Measurements from ENCODE around the gene P2RX7.

Gene P2RX7

DNA sequence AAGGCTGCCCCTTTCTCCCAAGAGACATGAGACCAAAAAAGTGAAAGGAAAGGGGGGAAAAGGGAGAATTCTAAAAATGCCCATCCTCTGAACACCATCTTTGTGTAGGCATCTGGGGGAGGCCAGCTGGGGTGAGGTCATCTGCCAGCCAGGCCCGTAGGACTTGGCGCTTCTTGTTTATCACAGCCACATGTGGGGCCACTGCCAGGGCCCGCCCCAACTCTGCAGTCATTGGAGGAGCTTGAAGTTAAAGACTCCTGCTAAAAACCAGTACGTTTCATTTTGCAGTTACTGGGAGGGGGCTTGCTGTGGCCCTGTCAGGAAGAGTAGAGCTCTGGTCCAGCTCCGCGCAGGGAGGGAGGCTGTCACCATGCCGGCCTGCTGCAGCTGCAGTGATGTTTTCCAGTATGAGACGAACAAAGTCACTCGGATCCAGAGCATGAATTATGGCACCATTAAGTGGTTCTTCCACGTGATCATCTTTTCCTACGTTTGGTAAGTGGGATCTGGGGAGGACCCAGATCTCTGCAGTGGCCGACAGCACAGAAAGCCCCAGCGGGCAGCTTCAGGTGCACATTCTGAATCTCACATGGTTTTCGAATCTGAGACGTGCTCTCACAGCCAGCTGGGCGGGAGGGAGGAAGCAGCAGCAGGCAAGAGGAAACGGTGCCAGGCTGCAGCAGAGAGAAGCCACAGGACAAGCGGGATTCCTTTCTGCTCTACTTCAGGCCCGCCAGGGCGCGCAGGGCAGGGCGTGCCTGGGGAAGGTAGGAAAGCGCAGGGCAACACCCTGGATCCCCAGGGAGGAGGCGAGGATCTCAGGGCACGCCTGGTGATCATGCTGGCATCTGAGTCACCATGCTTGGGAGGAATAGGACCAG is at the start of gene P2RX7:
TSS of gene P2RX7 (plus strand) at position 276 of the 881 bp plus-strand sequence. CDS start at position 371, 95 bp downstream.
- peak in 2 of 4 experiments; percentile 5 to 16 for DNase-seq

DNA sequence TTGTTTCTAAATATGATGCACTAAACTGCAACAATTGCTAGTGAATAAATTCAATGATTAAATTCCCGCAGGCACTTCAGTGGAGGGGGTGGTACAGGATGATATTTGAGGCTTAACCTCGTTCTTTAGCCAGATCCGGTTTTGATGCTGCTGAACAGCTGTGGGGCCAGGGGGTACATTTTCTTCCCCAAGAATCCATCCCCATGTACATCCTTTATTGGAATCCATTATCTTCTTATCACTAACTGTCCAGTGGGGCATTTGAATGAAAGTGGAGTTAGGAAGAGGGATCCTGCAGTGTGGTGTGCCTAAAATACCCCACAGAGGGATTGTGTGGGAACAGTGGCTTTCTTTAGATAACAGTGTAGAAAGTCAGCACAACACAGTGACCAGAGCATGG is 48.4 kb upstream of the P2RX7 start:
- DNase-seq: no peak

DNA sequence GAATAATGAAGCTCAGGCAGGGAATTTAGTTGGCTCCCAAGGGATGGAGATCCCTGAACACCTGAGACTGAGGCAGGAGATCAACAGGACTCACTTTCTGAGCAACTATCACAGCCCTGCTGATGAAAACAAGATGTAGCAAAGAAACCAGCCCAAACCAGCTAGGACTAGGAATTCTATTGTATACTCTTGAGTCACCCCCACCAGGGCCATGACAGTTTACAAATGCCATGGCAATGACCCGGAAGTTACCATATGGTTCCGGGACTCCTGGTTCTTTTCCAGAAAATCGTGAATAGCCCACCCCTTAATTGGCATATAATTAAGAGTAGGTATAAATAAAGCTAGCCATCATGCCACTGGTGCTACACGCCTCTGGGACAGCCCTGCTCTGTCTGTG is 47.6 kb upstream of the P2RX7 start:
- no peak for DNase-seq

DNA sequence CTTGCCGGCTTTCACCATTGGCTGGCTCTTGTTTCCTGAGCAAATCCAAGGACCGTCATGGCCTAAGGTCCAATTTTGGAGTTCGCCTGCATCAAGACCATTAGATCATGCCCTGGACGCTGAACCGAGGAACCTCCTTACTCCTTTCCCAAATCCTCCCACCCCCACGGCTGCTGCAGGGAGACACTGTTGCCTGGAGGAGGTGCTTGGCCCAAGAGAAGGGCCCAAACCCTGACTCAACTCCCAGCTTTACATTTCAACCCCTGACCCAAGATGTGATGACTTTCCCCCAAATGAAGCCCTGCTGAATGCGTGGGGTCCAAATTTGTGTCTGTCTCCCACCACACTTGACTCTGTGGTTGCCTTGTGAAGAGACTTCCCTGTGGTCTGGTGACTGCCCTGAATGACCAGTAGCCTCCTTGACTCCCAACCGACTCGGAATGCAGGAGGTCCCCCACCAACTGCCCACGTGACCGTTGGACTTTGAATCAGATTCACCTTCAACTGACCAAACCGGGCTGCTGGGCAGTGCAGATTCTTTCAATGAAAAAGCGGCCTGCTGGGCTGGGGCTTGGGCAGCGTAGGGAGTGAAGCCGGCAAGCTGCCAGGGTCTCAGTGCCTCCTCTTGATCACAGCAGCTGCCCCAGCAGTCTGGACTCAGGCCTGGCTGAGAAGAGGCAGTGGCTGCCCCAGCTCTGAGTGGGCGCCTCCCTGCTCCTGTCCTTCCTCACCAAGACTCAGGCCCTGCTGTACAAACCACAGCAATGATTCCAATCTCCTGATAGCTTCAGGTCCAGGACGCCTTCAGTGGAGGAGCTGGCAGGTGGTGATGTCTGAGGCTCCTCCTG is 46.9 kb upstream of the P2RX7 start:
- DNase-seq: no peak

DNA sequence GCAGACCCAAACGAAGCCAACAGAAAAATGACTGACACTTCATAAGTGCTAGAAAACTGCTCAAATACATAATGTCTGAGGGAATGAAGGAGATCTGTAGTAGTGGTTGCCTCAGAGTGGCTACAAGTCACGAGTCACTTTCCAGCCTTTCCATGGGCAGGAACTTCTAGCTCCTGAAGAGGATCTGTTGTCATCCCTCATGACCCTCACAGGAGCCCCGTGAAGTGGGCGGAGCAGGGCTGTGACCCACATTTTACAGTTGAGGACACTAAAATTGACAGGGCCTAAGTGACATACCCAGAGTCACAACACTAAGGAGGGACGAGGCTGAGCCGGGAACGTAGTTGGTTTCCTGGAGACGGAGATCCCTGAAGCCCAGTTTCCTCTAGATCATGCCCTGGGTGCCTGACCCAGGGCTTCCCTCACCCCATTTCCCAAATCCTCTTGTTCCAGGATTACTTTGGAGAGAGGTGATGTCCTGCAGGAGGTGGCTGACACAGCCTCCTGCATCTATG is 45.8 kb upstream of the P2RX7 start:
- no peak for DNase-seq

DNA sequence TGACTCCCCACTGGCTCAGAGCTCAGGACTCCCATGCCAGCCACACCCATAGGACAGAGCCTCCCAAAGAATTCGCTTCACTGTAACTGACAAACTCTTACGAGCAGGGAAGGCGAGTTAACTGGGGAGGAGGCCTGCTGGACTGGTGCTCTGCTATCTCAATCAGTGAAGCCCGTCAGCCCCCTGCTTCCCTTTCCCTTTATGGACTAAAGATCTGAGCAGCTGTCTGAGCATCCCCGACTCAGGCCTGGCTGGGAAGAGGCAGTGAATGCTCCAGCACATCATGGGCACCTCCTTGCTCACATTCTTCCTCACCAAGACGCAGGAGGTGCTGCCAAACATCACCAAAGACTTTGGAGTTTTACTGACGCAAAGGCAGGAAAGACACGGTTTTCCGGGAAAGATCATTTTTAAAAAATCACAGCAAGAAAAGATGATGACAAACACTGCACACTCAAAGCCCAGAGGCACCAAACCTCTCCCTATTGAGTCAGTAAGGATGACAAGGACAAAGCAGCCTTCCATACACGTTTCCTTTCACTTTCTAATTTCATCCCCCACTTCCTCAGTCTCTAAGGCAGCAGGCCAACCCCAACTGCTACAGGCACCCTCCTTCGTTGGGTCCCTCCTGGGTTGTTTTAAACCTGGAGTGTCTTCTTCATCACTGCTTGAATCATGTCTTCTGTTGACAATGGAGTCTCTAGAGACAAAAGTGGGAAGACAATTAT is 45.0 kb upstream of the P2RX7 start:
- DNase-seq: no peak

DNA sequence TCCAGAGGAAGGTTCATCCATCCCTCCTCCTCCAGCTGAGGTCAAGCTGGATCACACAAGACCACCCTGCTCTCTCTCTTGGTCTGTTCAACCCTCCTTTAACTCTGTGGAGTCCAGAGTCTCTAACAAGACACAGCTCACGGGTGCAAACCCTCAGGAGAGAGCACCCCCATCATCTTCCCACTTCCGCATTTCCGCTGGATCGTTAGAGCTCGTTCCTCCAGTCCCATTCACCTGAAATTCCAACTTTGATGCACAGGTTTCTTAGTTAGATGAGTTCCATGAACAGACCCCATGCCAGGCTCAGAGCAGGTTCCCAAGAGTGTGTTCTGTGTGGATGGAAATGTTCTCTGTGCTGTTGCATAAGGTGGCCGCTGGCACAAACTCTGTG is 44.5 kb upstream of the P2RX7 start:
- DNase-seq: no peak

DNA sequence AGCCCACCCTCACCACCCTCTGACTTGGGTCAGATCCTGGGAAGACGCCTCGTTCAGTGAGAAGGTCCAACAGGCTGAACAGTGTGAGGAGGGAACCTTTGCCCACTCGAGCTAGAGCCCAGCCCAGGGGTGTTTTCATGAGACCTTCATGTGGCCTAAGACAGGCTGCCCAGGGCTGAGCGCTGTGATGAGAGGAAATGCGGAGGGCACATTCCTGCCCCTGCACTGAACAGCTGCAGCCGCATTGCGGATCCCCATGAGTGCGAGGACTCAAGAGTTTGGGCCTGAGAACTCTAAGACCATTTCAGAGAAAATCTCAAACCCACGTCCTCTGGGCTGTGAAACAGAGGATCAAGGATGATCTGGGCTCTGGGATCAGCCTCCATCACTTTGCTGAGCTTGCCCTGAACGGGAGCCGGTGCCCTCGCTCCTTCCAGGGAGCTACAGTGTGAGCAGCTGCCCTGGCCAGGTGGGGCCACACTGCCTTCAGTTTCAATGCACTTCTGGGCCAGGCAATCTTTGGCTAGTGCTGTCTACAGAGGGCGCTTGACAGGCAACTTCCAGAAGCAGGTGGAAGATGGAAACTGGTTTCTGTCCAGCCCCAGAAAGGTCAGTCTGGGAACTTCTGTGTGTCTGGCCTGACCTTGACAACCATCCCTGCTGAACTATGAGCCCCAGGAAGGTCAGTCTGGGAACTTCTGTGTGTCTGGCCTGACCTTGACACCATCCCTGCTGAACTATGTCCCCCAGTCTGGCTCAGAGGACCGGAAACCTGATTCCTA is 43.5 kb upstream of the P2RX7 start:
- no peak for DNase-seq

DNA sequence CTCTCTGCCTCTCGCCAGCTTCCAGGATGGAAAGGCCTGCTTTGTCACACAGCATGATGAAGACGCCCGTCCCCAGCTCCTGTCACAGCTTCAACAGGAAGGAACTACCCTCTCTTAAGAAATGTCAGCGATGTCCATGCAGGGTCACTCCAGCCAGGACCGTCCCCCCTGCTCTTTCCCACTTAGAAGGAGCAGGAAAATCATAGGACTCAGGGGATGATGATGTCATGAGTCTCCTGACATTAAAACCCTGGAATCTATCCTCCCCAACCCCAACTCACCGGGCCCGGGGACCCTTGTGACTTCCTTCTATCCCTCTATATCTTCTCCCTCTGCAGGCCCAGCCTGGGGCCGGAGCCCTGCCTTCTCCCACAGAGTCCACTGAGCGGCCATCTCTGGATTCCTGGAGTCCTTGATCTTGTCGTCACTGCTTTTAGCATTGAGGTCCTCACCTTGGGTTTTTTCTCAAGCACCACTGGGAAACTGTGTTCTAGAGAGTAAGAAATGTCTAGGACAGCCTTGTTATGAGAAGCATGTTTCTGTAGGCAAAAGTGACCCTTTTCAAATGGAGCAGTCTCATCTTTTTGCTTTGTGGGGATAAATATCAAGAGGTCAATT is 42.8 kb upstream of the P2RX7 start:
- DNase-seq: no peak

DNA sequence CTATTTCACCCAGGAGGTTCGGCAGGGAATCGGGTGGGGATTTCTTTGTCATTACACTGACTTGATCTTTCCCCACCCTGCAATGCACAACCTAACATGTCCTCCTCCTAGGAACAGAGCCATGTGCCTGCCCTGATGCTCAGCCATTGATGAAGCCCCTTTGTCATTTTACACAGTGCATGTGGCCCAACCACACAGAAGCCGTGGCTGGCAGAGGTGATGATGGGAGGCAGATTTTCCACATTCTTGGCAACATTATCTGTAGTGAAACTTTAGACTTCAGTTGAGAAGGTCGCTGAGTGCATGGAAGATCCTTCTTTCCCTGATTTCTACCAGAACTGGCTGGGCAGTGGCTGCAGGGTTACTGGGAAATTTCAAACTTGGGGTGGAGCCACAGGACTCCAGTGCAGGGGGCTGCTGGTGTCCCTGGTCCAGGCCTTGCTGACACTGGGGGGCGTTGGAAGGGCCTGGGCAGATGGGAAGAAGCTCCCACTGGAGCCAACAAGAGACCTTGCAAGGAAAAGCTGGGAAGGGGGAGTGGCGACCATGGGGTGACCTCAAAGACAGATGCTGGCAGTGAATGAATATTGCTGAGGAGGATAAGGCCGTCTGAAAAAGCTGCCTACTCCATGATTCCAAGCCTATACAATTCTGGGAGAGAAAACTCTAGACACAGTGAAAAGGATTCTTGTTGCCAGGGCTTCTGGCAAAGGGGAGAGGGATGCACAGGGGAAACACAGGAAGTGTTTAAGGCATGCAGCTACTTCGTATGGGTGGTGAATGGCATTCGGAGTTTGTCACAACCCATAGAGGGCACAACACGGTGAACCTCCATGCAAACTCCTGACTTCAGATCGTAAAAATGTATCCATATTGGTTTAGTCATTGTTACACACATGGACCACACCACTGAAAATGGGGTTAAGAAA is 41.8 kb upstream of the P2RX7 start:
- no peak for DNase-seq

DNA sequence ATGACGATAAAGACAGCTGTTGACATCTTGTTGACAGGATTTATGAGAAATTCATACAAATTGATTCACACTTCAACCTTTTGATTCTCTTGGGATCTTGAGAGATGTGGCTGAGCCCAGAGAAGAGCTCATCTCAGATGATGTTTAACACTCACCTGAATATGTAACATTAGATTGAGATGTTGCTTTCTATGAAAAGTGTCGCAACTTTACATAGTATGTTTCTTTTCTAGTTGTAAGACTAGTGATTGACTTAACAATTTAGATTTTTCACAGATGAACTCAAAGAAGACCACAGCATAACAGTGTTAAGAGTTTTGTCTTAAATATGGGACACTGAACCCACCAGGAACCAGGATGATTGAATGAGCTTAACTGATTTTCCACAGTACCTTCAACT is 40.6 kb upstream of the P2RX7 start:
- no peak for DNase-seq

DNA sequence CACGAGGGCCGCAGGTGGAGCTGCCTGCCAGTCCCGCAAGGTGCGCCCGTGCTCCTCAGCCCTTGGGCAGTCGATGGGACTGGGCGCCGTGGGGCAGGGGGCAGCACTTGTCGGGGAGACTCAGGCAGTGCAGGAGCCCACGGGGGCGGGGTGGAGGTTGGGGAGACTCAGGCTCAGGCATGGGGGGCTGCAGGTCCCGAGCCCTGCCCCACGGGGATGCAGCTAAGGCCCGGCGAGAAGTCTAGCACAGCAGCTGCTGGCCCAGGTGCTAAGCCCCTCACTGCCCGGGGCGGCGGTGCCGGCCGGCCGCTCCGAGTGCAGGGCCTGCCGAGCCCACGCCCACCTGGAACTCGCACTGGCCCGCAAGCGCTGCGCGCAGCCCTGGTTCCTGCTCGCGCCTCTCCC is 39.2 kb upstream of the P2RX7 start:
- DNase-seq: no peak

DNA sequence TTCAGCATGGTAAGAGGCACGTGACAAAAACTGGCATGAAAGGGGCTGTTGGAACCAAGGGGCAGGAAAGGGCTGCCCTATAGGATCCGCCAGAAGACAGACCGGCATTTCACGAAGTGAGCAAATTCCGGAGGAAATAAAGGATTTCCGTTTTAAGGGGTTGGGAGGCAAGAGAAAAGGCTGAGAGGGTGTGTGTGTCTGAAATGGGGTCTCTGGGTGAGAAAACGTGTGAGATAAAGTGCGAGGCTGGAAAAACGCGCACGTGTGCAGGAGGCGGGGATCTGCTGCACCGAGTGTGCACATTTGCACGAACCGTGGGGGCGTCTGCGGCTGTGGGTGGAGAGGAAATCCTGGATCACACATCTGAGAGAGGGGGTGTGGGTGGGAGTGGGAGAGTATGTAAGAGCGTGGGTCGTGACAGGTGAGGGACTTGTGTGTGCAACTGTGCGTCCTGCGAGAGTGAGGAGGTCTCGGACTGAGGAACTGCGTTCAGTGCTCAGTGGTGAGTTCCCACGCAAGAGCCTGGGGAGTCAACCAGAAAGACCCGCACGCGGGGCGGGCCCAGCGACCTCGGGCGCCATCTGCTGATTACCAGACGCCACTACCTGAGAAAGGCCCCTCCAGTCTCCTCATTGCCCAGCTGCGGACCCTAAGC is 37.0 kb upstream of the P2RX7 start:
- peak; percentile 57 to 68 (median 64) for DNase-seq

DNA sequence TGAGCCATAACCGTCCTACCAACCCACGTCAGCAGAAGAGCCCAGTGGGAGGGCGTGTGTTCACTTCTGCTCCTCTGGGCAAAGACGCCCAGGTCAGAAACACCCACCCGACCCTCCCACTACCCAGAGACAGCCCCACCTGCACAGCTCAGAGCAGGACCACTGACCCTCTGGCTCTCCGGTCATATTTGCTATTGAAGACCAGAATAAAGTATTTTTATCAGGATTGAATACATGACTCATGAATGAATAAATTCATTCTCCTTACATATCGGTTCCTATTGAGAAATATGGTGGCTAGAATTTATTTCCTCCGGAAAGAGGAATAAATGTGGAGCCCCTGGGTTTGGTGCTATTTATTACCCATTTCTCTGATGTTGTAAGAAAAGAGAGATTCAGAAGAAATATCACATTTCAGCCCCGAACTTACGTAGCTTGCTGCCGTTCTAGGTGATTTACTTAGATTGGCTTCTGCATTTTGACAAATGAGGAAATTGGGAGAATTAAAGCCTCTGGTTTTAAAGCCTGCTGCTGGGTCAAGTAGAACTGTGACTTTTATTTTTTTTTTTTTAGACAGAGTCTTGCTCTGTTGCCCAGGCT is 36.4 kb upstream of the P2RX7 start:
- DNase-seq: no peak

DNA sequence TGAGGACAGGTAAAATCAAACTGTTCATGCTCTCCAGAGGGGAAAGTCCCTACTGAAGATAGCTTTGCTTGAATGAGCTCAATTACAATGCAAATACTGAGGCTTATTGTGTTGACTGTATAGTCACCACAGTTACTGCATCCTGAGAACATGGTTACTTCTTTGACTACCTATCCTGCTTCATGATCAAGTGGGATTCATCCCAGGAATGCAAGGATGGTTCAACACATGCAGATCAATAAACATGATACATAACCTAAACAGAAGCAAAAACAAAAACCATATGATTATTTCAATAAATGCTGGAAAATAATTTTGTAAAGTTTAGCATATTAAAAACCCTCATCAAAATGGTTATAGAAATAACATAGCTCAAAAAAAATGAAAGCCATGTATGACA is 32.9 kb upstream of the P2RX7 start:
- no peak for DNase-seq

DNA sequence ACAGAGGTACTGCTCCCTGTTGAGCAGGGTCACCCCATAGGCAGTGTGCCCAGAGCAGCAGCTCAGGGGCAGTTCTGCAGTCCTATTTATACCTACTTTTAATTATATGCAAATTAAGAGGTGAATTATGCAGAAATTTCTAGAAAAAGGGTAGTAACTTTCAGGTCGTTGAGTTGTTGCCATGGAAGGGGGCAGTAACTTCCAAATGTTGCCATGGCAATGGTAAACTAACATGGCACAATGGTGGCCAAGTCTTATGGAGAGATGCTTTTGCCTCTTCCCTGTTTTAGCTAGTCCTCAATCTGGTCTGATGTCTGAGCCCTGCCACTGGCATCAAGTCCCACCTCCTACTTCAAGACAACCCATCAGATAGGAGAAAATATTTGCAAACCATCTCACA is 30.4 kb upstream of the P2RX7 start:
- no peak for DNase-seq

DNA sequence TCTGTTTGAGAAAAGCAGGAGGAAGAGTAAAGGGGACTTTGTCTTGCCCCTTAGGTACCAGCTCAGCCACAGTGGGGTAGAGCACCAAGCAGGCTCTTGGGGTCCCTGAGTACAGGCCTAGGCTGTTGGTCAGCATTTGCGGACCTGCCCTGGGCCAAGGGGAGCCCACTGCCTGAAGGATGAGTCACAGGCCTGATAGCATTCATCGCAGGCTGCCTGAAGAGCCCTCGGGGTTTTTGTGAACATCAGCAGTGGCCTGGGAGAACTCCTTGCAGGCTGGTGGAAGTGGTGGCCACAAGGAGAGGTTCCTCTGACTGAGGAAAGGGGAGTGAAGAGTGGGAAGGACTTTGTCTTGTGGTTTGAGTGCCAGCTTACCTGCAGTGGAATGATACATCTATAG is 25.0 kb upstream of the P2RX7 start:
- DNase-seq: no peak

DNA sequence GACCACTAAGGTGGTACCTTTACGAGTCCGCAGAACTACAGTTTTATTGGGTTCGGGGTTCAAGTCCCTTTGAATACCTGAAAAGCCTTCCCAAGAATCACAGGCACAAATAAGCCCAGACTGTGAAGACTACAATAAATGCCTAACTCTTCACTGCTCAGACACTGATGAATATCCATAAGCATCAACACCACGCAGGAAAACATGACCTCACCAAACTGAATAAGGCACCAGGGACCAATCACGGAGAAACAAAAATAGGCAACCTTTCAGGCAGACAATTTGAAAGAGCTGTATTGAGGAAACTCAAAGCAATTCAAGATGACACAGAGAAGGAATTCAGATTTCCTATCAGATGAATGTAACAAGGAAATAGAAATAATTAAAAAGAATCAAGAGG is 24.2 kb upstream of the P2RX7 start:
- DNase-seq: no peak

DNA sequence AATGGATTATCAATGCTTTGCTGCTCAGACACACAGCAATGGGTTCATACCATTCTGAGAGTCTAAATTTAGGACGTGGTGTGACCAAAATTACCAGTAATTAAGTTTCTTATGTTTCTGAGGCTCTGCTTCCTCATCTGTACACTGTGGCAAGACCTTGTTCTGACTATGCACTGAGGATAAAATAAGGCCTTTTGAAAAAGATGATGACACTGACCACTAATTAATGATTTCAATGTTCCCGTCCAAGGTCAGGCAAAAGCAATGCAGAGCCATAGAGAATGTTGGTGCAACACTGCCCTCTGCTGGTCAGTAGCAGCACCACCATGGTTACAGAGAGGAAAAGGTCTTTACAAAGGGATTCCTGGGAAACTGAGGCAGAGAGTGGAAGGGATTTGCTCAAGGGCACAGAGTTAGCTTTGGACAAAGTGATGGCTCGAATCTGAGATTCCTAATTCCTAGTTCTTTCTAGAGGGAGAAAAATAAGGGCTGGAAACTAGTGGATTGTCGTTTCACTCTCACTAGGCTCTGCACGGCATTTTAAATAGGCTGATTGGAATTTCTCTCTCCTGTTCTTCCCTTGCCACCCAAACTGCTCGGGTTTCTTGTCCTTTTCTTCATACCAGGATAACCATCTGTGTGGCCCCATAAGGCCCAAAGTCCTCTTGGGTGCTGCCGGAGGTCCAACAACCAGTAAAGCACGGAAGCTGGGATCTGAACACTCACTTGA is 22.3 kb upstream of the P2RX7 start:
- DNase-seq: peak; percentile 12 to 43 (median 32)

Measured in activated CD4-positive, CD25-positive, alpha-beta regulatory T cell (primary cell).